ENCODE results near the gene THAP8.

The THAP8 gene

GRCh38 chr19:36026091-36026876, 27.8 kb downstream of the THAP8 start:
- peaks cover 24% of the 10 kb centered on the region for H3K36me3 Mint-ChIP-seq (ENCODE audit: low read depth)
- H3K4me1 Mint-ChIP-seq (ENCODE audit: low read depth) = no peaks in the 10 kb centered on the region
- H3K4me3 Mint-ChIP-seq = no peak overlapping the region
- H3K27me3 Mint-ChIP-seq = no peaks in the 10 kb centered on the region
- no peaks in the 10 kb centered on the region for H3K9me3 Mint-ChIP-seq
- H3K27ac Mint-ChIP-seq = no peak overlapping the region

- peaks cover 27% of the 10 kb centered on the region for H3K36me3 Mint-ChIP-seq (ENCODE audit: low read depth)
- no peaks in the 10 kb centered on the region for H3K27me3 Mint-ChIP-seq
- no peak overlapping the region for H3K4me3 Mint-ChIP-seq
- H3K27ac Mint-ChIP-seq = no peak overlapping the region
- no peaks in the 10 kb centered on the region for H3K4me1 Mint-ChIP-seq (ENCODE audit: low read depth)
- H3K9me3 Mint-ChIP-seq = no peaks in the 10 kb centered on the region
These were observed 28.5 kb downstream of the THAP8 start for GRCh38 chr19:36025541-36025940.

GRCh38 chr19:36023432-36023831, 30.7 kb downstream of the THAP8 start:
- Mint-ChIP-seq H3K27me3 (no peaks in the 10 kb centered on the region), H3K36me3 (ENCODE audit: low read depth) (peaks cover 25% of the 10 kb centered on the region), H3K4me1 (ENCODE audit: low read depth) (no peaks in the 10 kb centered on the region), H3K27ac (no peak overlapping the region), H3K9me3 (no peaks in the 10 kb centered on the region), H3K4me3 (no peak overlapping the region)

GRCh38 chr19:36019061-36019670, 34.9 kb downstream of the THAP8 start:
- H3K4me3 Mint-ChIP-seq = no peak overlapping the region
- peaks cover 17% of the 10 kb centered on the region for H3K4me1 Mint-ChIP-seq (ENCODE audit: low read depth)
- peaks cover 20% of the 10 kb centered on the region for H3K36me3 Mint-ChIP-seq (ENCODE audit: low read depth)
- H3K27me3 Mint-ChIP-seq = no peaks in the 10 kb centered on the region
- H3K27ac Mint-ChIP-seq = no peak overlapping the region
- H3K9me3 Mint-ChIP-seq = no peaks in the 10 kb centered on the region

- no peaks in the 10 kb centered on the region for H3K27me3 Mint-ChIP-seq
- H3K9me3 Mint-ChIP-seq = no peaks in the 10 kb centered on the region
- peaks cover 38% of the 10 kb centered on the region for H3K4me1 Mint-ChIP-seq (ENCODE audit: low read depth)
- no peaks in the 10 kb centered on the region for H3K36me3 Mint-ChIP-seq (ENCODE audit: low read depth)
- peak within 1 kb of the TSS; percentile 92 for H3K4me3 Mint-ChIP-seq
- peak within 1 kb of the TSS; percentile 94 for H3K27ac Mint-ChIP-seq
These were observed 39.8 kb downstream of the THAP8 start, which contains the start of gene ALKBH6 for GRCh38 chr19:36014012-36014924. TSS of gene ALKBH6 (minus strand) at chr19:36014213. CDS start at chr19:36013397, 816 bp downstream.

GRCh38 chr19:36013280-36014011, 40.6 kb downstream of the THAP8 start:
- Mint-ChIP-seq H3K36me3 (ENCODE audit: low read depth) (no peaks in the 10 kb centered on the region), H3K27me3 (no peaks in the 10 kb centered on the region), H3K27ac (peak overlapping the region; percentile 94), H3K9me3 (no peaks in the 10 kb centered on the region), H3K4me1 (ENCODE audit: low read depth) (peaks cover 42% of the 10 kb centered on the region), H3K4me3 (peak overlapping the region; percentile 92)

GRCh38 chr19:36010402-36010801, 43.7 kb downstream of the THAP8 start:
- Mint-ChIP-seq H3K36me3 (ENCODE audit: low read depth) (no peaks in the 10 kb centered on the region), H3K4me1 (ENCODE audit: low read depth) (peaks cover 38% of the 10 kb centered on the region), H3K27ac (no peak overlapping the region), H3K27me3 (no peaks in the 10 kb centered on the region), H3K4me3 (no peak overlapping the region), H3K9me3 (no peaks in the 10 kb centered on the region)

- Mint-ChIP-seq H3K4me3 (peak overlapping the region; percentile 4), H3K9me3 (no peaks in the 10 kb centered on the region), H3K27ac (no peak overlapping the region), H3K27me3 (no peaks in the 10 kb centered on the region), H3K4me1 (ENCODE audit: low read depth) (peaks cover 32% of the 10 kb centered on the region), H3K36me3 (ENCODE audit: low read depth) (no peaks in the 10 kb centered on the region)
These were observed 44.3 kb downstream of the THAP8 start for GRCh38 chr19:36009633-36010379.

GRCh38 chr19:36009220-36009619, 44.9 kb downstream of the THAP8 start:
- Mint-ChIP-seq H3K4me3 (no peak overlapping the region), H3K4me1 (ENCODE audit: low read depth) (peaks cover 26% of the 10 kb centered on the region), H3K27ac (no peak overlapping the region), H3K27me3 (no peaks in the 10 kb centered on the region), H3K36me3 (ENCODE audit: low read depth) (no peaks in the 10 kb centered on the region), H3K9me3 (no peaks in the 10 kb centered on the region)

- peaks cover 19% of the 10 kb centered on the region for H3K4me1 Mint-ChIP-seq (ENCODE audit: low read depth)
- H3K4me3 Mint-ChIP-seq = peak within 1 kb of the TSS; percentile 5
- no peaks in the 10 kb centered on the region for H3K9me3 Mint-ChIP-seq
- no peak within 1 kb of the TSS for H3K27ac Mint-ChIP-seq
- H3K27me3 Mint-ChIP-seq = no peaks in the 10 kb centered on the region
- no peaks in the 10 kb centered on the region for H3K36me3 Mint-ChIP-seq (ENCODE audit: low read depth)
These were observed 45.6 kb downstream of the THAP8 start, which contains the start of gene SYNE4 for GRCh38 chr19:36008336-36008978. TSS of gene SYNE4 (minus strand) at chr19:36008813. CDS start at chr19:36008681, 132 bp downstream.

- Mint-ChIP-seq H3K4me3 (no peak overlapping the region), H3K4me1 (ENCODE audit: low read depth) (peaks cover 11% of the 10 kb centered on the region), H3K36me3 (ENCODE audit: low read depth) (no peaks in the 10 kb centered on the region), H3K27ac (no peak overlapping the region), H3K27me3 (no peaks in the 10 kb centered on the region), H3K9me3 (no peaks in the 10 kb centered on the region)
These were observed 47.1 kb downstream of the THAP8 start for GRCh38 chr19:36006955-36007354.

GRCh38 chr19:36003284-36003683, 50.8 kb downstream of the THAP8 start:
- no peak overlapping the region for H3K27ac Mint-ChIP-seq
- H3K4me3 Mint-ChIP-seq = no peak overlapping the region
- H3K9me3 Mint-ChIP-seq = no peaks in the 10 kb centered on the region
- no peaks in the 10 kb centered on the region for H3K27me3 Mint-ChIP-seq
- H3K36me3 Mint-ChIP-seq (ENCODE audit: low read depth) = peaks cover 10% of the 10 kb centered on the region
- H3K4me1 Mint-ChIP-seq (ENCODE audit: low read depth) = peaks cover 9% of the 10 kb centered on the region

- Mint-ChIP-seq H3K27ac (no peak overlapping the region), H3K27me3 (no peaks in the 10 kb centered on the region), H3K9me3 (no peaks in the 10 kb centered on the region)
These were observed 52.5 kb downstream of the THAP8 start for GRCh38 chr19:36001605-36002004.

More at GRCh38 chr19:36001605-36002004, 52.5 kb downstream of the THAP8 start:
- H3K36me3 Mint-ChIP-seq (ENCODE audit: low read depth) = peaks cover 22% of the 10 kb centered on the region
- peaks cover 22% of the 10 kb centered on the region for H3K4me1 Mint-ChIP-seq (ENCODE audit: low read depth)
- no peak overlapping the region for H3K4me3 Mint-ChIP-seq
